Measurements from ENCODE around the gene CARD10.
"Not testable (repeated sequence)": the region's sequence is repeated elsewhere in the genome, so short reads cannot be mapped to it uniquely, and the experiment has no call there.

The CARD10 gene

DNA sequence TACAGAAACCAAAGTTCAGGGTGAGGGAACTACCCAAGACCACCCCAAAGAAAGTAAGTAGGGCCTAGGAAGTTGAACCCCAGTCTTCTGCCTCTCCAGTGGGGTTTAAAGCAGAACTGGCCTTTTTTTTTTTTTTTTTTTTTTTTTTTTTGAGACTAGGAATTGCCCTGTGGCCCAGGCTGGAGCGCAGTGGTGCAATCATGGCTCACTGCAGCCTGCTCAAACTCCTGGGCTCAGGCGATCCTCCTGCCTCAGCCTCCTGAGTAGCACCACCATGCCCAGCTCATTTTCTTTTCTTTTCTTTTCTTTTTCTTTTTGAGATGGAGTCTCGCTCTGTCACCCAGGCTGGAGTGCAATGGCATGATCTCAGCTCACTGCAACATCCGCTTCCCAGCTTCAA lies 23.2 kb upstream of the CARD10 start:
- TF ChIP-seq ZNF384 (IDR thresholded peaks at IDR 0.05): 0 out of 2 replicates have a peak, but pooled peaks have one; percentile 13
- DNase-seq (ENCODE audit: extremely low spot score): not testable (repeated sequence)
- CTCF ChIA-PET: interaction anchor here (1.0 to 5.9 kb wide), 5 partner anchors 20 to 60 kb away, joined by 4 to 51 read pairs (median 9); no protein-coding TSS in a partner anchor
- POLR2A ChIA-PET: interaction anchor here (0.7 to 1.8 kb wide), 5 partner anchors 19 to 67 kb away, joined by 3 to 7 read pairs (median 6); partner anchors contain the start of gene GGA1

GRCh38 chr22:37539790-37540189 lies 20.6 kb upstream of the CARD10 start:
- ChIA-PET CTCF (interaction anchor here (0.6 to 5.9 kb wide), 10 partner anchors 10 to 322 kb away, joined by 3 to 51 read pairs (median 7); no protein-coding TSS in a partner anchor), POLR2A (interaction anchor here (1.0 to 2.8 kb wide), 6 partner anchors 20 to 69 kb away, joined by 3 to 12 read pairs (median 4); partner anchors contain the start of genes CDC42EP1 and GGA1)
- not testable (repeated sequence) for DNase-seq (ENCODE audit: extremely low spot score)

- peak; percentile 99 for DNase-seq (ENCODE audit: extremely low spot score)
- TF ChIP-seq PKNOX1 (IDR thresholded peaks at IDR 0.05): no peak; the same call in none of the 2 replicates
- TF ChIP-seq HDGF (IDR thresholded peaks at IDR 0.05; ENCODE audit: borderline replicate concordance): peak; percentile 85; the same call in 1 of the 2 replicates
- no peak for TF ChIP-seq SP1 (IDR thresholded peaks at IDR 0.05)
- CTCF ChIA-PET: interaction anchor here (0.6 to 5.9 kb wide), 10 partner anchors 16 to 146 kb away, joined by 3 to 51 read pairs (median 6); no protein-coding TSS in a partner anchor
- POLR2A ChIA-PET: interaction anchor here (0.9 to 2.8 kb wide), 6 partner anchors 21 to 70 kb away, joined by 3 to 12 read pairs (median 4); partner anchors contain the start of genes CDC42EP1 and GGA1
Measured at GRCh38 chr22:37538590-37539357, 19.6 kb upstream of the CARD10 start.

GRCh38 chr22:37535159-37535558 lies 15.9 kb upstream of the CARD10 start:
- TF ChIP-seq ARNT (IDR thresholded peaks at IDR 0.05): no peak
- TF ChIP-seq FOXA1 (IDR thresholded peaks at IDR 0.05): no peak
- TF ChIP-seq ZNF384 (IDR thresholded peaks at IDR 0.05): no peak
- no peak for TF ChIP-seq NFRKB (IDR thresholded peaks at IDR 0.05)
- TF ChIP-seq TARDBP (IDR thresholded peaks at IDR 0.05): no peak
- TF ChIP-seq ELF4 (IDR thresholded peaks at IDR 0.05): no peak
- TF ChIP-seq CTBP1 (IDR thresholded peaks at IDR 0.05; ENCODE audit: borderline replicate concordance): no peak
- TF ChIP-seq LEF1 (IDR thresholded peaks at IDR 0.05; ENCODE audit: borderline replicate concordance): no peak
- no peak for TF ChIP-seq FOXM1 (IDR thresholded peaks at IDR 0.05; ENCODE audit: borderline replicate concordance)
- no peak for TF ChIP-seq SP1 (IDR thresholded peaks at IDR 0.05)
- no peak for TF ChIP-seq HDGF (IDR thresholded peaks at IDR 0.05; ENCODE audit: borderline replicate concordance)
- no peak for TF ChIP-seq PKNOX1 (IDR thresholded peaks at IDR 0.05)
- no peak for TF ChIP-seq L3MBTL2 (conservative IDR thresholded peaks at IDR 0.05)
- no peak for TF ChIP-seq BHLHE40 (IDR thresholded peaks at IDR 0.05; ENCODE audit: borderline replicate concordance)
- no peak for TF ChIP-seq FOXK2 (IDR thresholded peaks at IDR 0.05)
- no peak for TF ChIP-seq SUZ12 (IDR thresholded peaks at IDR 0.05)
- ChIA-PET POLR2A (no interaction called here), CTCF (no interaction called here)
- DNase-seq (ENCODE audit: extremely low spot score): no peak

- CTCF ChIA-PET: no interaction called here
- no peak for DNase-seq (ENCODE audit: extremely low spot score)
- TF ChIP-seq L3MBTL2 (conservative IDR thresholded peaks at IDR 0.05): peak; percentile 50
- no peak for TF ChIP-seq PKNOX1 (IDR thresholded peaks at IDR 0.05)
- POLR2A ChIA-PET: interaction anchor here (0.9 kb wide), 1 partner anchor 27 kb away, joined by 3 read pairs; no protein-coding TSS in a partner anchor
Measured at GRCh38 chr22:37534445-37534844, 15.2 kb upstream of the CARD10 start.

- DNase-seq (ENCODE audit: extremely low spot score): no peak
- ChIA-PET POLR2A (interaction anchor here (0.9 kb wide), 1 partner anchor 28 kb away, joined by 3 read pairs; no protein-coding TSS in a partner anchor), CTCF (no interaction called here)
- TF ChIP-seq SUZ12 (IDR thresholded peaks at IDR 0.05) (no peak), ELF4 (IDR thresholded peaks at IDR 0.05) (no peak)
Measured at GRCh38 chr22:37533995-37534394, 14.8 kb upstream of the CARD10 start.

- POLR2A ChIA-PET: no interaction called here
- no peak for TF ChIP-seq HDGF (IDR thresholded peaks at IDR 0.05; ENCODE audit: borderline replicate concordance)
- TF ChIP-seq TARDBP (IDR thresholded peaks at IDR 0.05): no peak
- no peak for TF ChIP-seq BHLHE40 (IDR thresholded peaks at IDR 0.05; ENCODE audit: borderline replicate concordance)
- no peak for TF ChIP-seq FOXA1 (IDR thresholded peaks at IDR 0.05)
- no peak for TF ChIP-seq PKNOX1 (IDR thresholded peaks at IDR 0.05)
- no peak for TF ChIP-seq ARNT (IDR thresholded peaks at IDR 0.05)
- TF ChIP-seq SP1 (IDR thresholded peaks at IDR 0.05): no peak
- TF ChIP-seq FOXM1 (IDR thresholded peaks at IDR 0.05; ENCODE audit: borderline replicate concordance): no peak
- TF ChIP-seq SUZ12 (IDR thresholded peaks at IDR 0.05): no peak
- no peak for TF ChIP-seq L3MBTL2 (conservative IDR thresholded peaks at IDR 0.05)
- no peak for TF ChIP-seq ZNF384 (IDR thresholded peaks at IDR 0.05)
- no peak for TF ChIP-seq ELF4 (IDR thresholded peaks at IDR 0.05)
- CTCF ChIA-PET: interaction anchor here (0.7 kb wide), 1 partner anchor 10 kb away, joined by 4 read pairs; no protein-coding TSS in a partner anchor
- DNase-seq (ENCODE audit: extremely low spot score): no peak
Measured at GRCh38 chr22:37529652-37530345, 10.6 kb upstream of the CARD10 start.

- POLR2A ChIA-PET: interaction anchor here (1.1 kb wide), 1 partner anchor 8 kb away, joined by 3 read pairs; the partner anchor contains the start of gene CARD10
- CTCF ChIA-PET: interaction anchor here (0.6 to 1.4 kb wide), 4 partner anchors 34 to 64 kb away, joined by 3 to 4 read pairs (median 4); no protein-coding TSS in a partner anchor
Measured at GRCh38 chr22:37527952-37528351, 8.7 kb upstream of the CARD10 start.

GRCh38 chr22:37527081-37527752 lies 8.0 kb upstream of the CARD10 start:
- ChIA-PET CTCF (interaction anchor here (0.6 to 1.4 kb wide), 3 partner anchors 35 to 65 kb away, joined by 3 to 4 read pairs (median 4); no protein-coding TSS in a partner anchor), POLR2A (interaction anchor here (0.6 to 1.1 kb wide), 2 partner anchors 7 to 378 kb away, joined by 3 to 4 read pairs; partner anchors contain the start of gene CARD10)
- DNase-seq (ENCODE audit: extremely low spot score): not testable (repeated sequence)

More at GRCh38 chr22:37527952-37528351, 8.7 kb upstream of the CARD10 start:
- not testable (repeated sequence) for DNase-seq (ENCODE audit: extremely low spot score)
